GM21528 (cell line): ENCODE results near the gene IFITM1.
"Not testable (repeated sequence)": the region's sequence is repeated elsewhere in the genome, so short reads cannot be mapped to it uniquely, and the experiment has no call there.

Experiments used
- ATAC-seq: cut with Tn5 transposase; IDR thresholded peaks from one replicate; pipeline ENCODE4 v1.9.1; 2021; ENCODE audit warnings: mild to moderate bottlenecking, moderate library complexity; ENCODE audit not compliant: unreplicated experiment, low FRiP score

Gene IFITM1

DNA sequence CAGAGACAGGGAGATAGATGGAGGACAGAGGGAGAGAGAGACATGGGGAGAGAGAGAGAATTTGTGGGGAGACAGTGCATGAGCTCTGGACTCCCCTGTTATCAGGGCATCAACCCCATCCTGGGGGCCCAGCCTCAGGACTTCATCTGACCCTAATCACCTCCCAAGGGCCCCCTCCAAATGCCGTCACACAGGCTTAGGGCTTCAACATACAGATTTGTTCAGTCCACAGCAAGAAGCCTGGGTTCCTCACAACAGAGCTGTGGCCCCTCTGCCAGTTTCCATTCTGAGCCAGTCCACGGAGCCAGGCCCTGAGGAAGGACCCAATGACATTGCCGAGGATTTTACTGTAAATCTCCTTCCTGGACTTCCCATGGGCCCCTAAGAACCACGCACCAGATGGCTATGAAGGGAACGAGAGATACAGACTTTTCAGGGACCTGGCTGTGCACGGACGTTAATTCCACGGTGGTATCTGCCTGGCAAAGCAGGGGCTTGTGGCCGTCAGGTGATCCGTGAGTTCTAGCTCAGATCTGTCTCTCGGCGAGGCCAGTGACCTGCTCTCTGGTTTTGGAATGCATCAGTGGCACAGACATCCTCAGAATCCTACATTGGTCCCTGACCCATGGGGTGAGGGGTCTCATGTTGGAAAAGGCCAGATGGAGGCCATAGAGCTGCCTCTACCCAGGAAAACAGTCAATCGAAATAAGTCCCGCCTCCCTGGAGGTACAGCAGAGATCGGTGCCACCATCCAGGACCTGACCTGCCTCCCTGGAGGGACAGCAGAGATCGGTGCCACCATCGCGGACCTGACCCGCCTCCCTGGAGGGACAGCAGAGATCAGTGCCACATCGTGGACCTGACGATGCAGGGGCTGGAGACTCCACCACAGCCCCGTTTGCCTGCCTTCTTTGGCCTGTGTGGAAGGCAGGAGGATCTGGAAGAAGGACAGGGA is 46.8 kb downstream of the IFITM1 start:
- ATAC-seq: no peak

DNA sequence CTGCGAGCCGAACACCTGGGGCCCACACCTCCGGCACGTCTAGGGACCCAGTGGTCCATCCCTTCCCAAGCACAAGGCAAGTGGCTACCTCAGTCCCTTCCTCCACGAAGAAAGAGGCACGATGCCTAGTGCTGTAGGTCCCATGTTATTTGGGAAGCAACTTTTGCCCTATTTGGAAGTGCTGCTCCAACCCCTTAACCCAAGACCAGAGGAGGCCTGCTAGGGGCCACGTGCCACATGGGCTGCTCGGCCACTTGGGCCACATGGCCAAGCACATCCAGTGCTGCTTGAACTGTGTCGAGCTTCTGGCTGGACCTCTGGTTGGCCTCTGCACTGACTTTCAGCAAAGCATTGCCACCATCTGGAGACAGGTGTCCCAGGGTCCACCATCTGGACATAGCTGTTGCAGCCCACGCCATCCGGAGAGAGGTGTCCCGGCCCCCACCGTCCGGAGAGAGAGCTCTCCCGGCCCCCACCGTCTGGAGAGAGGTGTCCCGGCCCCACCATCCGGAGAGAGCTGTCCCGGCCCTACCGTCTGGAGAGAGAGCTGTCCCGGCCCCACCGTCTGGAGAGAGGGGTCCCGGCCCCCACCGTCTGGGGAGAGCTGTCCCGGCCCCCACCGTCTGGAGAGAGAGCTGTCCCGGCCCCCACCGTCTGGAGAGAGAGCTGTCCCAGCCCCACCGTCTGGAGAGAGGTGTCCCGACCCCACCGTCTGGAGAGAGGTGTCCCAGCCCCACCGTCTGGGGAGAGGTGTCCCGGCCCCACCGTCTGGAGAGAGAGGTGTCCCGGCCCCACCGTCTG is 49.0 kb downstream of the IFITM1 start:
- no peak for ATAC-seq

GRCh38 chr11:363443-363805 is 49.6 kb downstream of the IFITM1 start:
- not testable (repeated sequence) for ATAC-seq

GRCh38 chr11:363948-364761 is 50.3 kb downstream of the IFITM1 start:
- no peak for ATAC-seq
